IMR-90 (cell line): ENCODE measurements around the gene INTS3.

ENCODE experiments used
- CEBPB ChIP-seq: IDR thresholded peaks from 2 replicates; pipeline ENCODE4 v1.6.1; 2012; ENCODE audit warnings: low read depth, low read length, improper control_type of control experiment
- CHD1 ChIP-seq: IDR thresholded peaks from 2 replicates; pipeline ENCODE4 v1.6.1; 2012; ENCODE audit warnings: low read depth, low read length, improper control_type of control experiment
- CTCF ChIP-seq: conservative IDR thresholded peaks from 2 replicates; pipeline ENCODE4 v1.5.1; 2012; ENCODE audit warnings: mild to moderate bottlenecking, low read depth, low read length, improper control_type of control experiment
- FOS ChIP-seq: fragments of 150-350 bp; IDR thresholded peaks from 2 replicates; pipeline ENCODE4 v1.6.1; 2016; ENCODE audit warnings: low read depth, low read length
- MAZ ChIP-seq: IDR thresholded peaks from 2 replicates; pipeline ENCODE4 v1.6.1; 2012; ENCODE audit warnings: low read depth, mild to moderate bottlenecking, low read length, improper control_type of control experiment, moderate library complexity, borderline replicate concordance
- MXI1 ChIP-seq: IDR thresholded peaks from 2 replicates; pipeline ENCODE4 v1.6.1; 2012; ENCODE audit warnings: low read depth, mild to moderate bottlenecking, low read length, moderate library complexity, borderline replicate concordance
- POLR2A ChIP-seq: IDR thresholded peaks from 2 replicates; pipeline ENCODE4 v1.6.1; 2012; ENCODE audit warnings: mild to moderate bottlenecking, low read depth, low read length
- RAD21 ChIP-seq: IDR thresholded peaks from 2 replicates; pipeline ENCODE4 v1.6.1; 2012; ENCODE audit warnings: low read length, improper control_type of control experiment
- SMC3 ChIP-seq: fragments of 150-350 bp; IDR thresholded peaks from 2 replicates; pipeline ENCODE4 v1.6.1; 2016; ENCODE audit warnings: low read depth, mild to moderate bottlenecking, antibody characterized with exemption, low read length, moderate library complexity

- TF ChIP-seq POLR2A: peak; percentile 93
- no peak for TF ChIP-seq CTCF
- peak; percentile 2; the same call in 1 of the 2 replicates for TF ChIP-seq SMC3
- no peak for TF ChIP-seq FOS
- peak; percentile 63; the same call in 1 of the 2 replicates for TF ChIP-seq MXI1
- TF ChIP-seq MAZ: peak; percentile 89; the same call in 1 of the 2 replicates
- TF ChIP-seq CHD1: no peak
- 0 out of 2 replicates have a peak, but pooled peaks have one; percentile 9 for TF ChIP-seq RAD21
- TF ChIP-seq CEBPB: no peak
Observed at GRCh38 chr1:153783233-153784190, 55.7 kb downstream of the INTS3 start.
